ENCODE measurements around the gene SPATS2. TPM values are rescaled to one million over a fixed set of nuclear protein-coding genes. Genes with fewer than 3 reads are reported as not detected.
"Not testable (repeated sequence)": the region's sequence is repeated elsewhere in the genome, so short reads cannot be mapped to it uniquely, and the experiment has no call there.

SPATS2 gene
- 10 to 100 TPM in 2 of 4 donors, 1 to 10 TPM in 2; 3.3 to 46.0 (median 16.0) TPM for total RNA-seq

DNA sequence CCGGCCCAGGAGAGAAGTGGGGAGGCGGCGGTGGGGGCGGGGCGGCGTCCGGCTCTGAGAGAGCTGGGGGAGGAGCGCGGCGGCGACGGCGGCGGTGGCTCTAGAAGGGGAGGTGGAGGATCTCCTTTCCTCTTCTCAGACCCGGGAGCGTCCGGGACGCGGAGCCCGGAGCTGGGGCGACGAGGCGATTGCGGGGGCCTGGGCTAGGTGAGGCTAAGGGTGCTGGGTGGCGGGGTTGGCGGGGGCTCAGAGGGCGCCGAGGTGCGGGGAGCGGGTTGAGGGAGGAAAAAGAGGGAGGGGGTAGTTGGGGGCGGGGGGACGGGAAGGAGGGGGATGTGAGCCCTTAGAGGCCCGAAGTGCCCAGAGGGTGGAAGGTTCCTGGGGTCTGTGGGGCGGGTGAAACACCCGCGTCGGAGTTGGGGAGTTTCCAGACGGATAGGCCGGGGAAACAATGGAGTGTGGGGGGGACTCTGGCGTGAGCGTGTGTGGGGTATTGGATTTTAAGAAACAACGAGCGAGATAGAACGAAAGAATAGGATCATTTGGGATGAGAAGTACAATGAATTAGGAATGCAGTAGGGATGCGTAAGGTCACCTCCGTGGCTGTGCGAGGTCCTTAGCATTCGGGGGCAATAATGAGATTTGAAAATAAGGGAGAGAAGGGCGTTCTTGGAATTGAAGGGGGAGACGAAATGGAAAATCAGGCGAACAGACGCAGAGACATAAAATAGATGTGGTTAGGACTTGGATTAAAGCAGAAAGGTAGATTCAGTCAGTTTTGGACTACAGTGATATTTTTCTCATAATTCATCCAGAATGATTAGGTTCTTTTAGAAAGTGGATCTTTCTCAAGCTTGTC, at the start of gene SPATS2:
Gene SPATS2 (plus strand): TSS at position 82 of the 859 bp plus-strand sequence. CDS start 93,551 bp downstream, outside the sequence.
- peak within 1 kb of the TSS; percentile 64 to 95 for H3K4me3 ChIP-seq
- H3K36me3 ChIP-seq = no peaks in the 10 kb centered on the region
- peaks cover 0 to 6% of the 10 kb centered on the region in 2 donors for H3K4me1 ChIP-seq
- peak in 1 of 2 donors; percentile 94 for DNase-seq
- intact Hi-C loops (cut with DNase I; ENCODE audit: low total_unique reads) = no loop called here
- H3K27ac ChIP-seq = peak within 1 kb of the TSS; percentile 96 to 99
- H3K27me3 ChIP-seq = no peaks in the 10 kb centered on the region
- no peaks in the 10 kb centered on the region for H3K9me3 ChIP-seq
- peak in 1 of 2 donors; percentile 49 for TF ChIP-seq POLR2A (IDR thresholded peaks at IDR 0.05)
- TF ChIP-seq, protein P1, sequence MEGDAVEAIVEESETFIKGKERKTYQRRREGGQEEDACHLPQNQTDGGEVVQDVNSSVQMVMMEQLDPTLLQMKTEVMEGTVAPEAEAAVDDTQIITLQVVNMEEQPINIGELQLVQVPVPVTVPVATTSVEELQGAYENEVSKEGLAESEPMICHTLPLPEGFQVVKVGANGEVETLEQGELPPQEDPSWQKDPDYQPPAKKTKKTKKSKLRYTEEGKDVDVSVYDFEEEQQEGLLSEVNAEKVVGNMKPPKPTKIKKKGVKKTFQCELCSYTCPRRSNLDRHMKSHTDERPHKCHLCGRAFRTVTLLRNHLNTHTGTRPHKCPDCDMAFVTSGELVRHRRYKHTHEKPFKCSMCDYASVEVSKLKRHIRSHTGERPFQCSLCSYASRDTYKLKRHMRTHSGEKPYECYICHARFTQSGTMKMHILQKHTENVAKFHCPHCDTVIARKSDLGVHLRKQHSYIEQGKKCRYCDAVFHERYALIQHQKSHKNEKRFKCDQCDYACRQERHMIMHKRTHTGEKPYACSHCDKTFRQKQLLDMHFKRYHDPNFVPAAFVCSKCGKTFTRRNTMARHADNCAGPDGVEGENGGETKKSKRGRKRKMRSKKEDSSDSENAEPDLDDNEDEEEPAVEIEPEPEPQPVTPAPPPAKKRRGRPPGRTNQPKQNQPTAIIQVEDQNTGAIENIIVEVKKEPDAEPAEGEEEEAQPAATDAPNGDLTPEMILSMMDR (IDR thresholded peaks at IDR 0.05) = no peak

GRCh38 chr12:49320411-49321103, 46.7 kb upstream of the SPATS2 start:
- H3K36me3 ChIP-seq; H3K4me3 ChIP-seq; intact Hi-C loops (cut with DNase I; ENCODE audit: low total_unique reads); DNase-seq; H3K27ac ChIP-seq; H3K4me1 ChIP-seq; H3K27me3 ChIP-seq; H3K9me3 ChIP-seq: not testable (repeated sequence)

DNA sequence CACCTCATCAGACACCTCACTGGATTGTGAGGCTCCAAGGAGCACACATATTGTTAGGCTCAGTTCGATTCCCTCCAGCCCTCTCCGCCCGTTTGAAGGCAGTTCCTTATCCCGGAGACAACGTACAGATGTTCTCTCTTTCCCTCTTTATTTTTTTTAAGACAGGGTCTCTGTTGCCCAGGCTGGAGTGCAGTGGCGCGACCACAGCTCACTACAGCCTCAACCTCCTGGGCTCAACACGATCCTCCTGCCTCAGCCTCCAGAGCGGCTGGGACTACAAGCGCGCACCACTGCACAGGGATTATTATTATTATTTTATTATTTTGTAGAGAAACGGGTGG, 44.9 kb upstream of the SPATS2 start:
- intact Hi-C loops (cut with DNase I; ENCODE audit: low total_unique reads) = no loop called here
- Histone ChIP-seq H3K36me3 (no peaks in the 10 kb centered on the region), H3K9me3 (no peaks in the 10 kb centered on the region), H3K4me1 (peaks cover 0 to 4% of the 10 kb centered on the region in 2 donors), H3K27me3 (no peaks in the 10 kb centered on the region), H3K4me3 (peak overlapping the region; percentile 46 to 65), H3K27ac (peak overlapping the region; percentile 42 to 60)
- DNase-seq = no peak
- no peak for TF ChIP-seq POLR2A (IDR thresholded peaks at IDR 0.05)
- TF ChIP-seq, protein P1 (IDR thresholded peaks at IDR 0.05) = no peak

GRCh38 chr12:49322708-49323523, 44.3 kb upstream of the SPATS2 start, which contains the start of gene TROAP:
Gene TROAP (plus strand): TSS chr12:49323255. CDS start chr12:49323609, 354 bp downstream.
- TF ChIP-seq, protein P1 (IDR thresholded peaks at IDR 0.05) = no peak
- TF ChIP-seq POLR2A (IDR thresholded peaks at IDR 0.05) = peak; percentile 17 to 58
- Histone ChIP-seq H3K4me3 (peak within 1 kb of the TSS; percentile 46 to 65), H3K27me3 (no peaks in the 10 kb centered on the region), H3K36me3 (no peaks in the 10 kb centered on the region), H3K9me3 (no peaks in the 10 kb centered on the region), H3K27ac (peak within 1 kb of the TSS; percentile 42 to 60), H3K4me1 (peaks cover 0 to 4% of the 10 kb centered on the region in 2 donors)
- DNase-seq = peak; percentile 96 to 97
- intact Hi-C loops (cut with DNase I; ENCODE audit: low total_unique reads) = no loop called here

DNA sequence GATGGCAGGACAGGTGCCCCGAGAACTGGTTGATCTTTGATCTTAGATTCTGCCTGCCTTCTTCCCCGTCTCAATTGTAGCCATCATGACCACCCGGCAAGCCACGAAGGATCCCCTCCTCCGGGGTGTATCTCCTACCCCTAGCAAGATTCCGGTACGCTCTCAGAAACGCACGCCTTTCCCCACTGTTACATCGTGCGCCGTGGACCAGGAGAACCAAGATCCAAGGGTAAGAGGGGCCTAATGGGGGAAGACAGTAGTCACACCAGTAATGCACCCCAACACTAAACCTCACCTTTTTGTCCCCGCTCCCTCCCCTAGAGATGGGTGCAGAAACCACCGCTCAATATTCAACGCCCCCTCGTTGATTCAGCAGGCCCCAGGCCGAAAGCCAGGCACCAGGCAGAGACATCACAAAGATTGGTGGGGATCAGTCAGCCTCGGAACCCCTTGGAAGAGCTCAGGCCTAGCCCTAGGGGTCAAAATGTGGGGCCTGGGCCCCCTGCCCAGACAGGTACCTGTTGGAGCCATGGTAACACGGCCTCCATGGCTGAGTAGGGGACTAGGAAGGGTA, 43.7 kb upstream of the SPATS2 start:
- Histone ChIP-seq H3K27me3 (no peaks in the 10 kb centered on the region), H3K9me3 (no peaks in the 10 kb centered on the region), H3K4me1 (peaks cover 0 to 4% of the 10 kb centered on the region in 2 donors), H3K4me3 (peak overlapping the region; percentile 46 to 65), H3K27ac (no peak overlapping the region), H3K36me3 (no peaks in the 10 kb centered on the region)
- intact Hi-C loops (cut with DNase I; ENCODE audit: low total_unique reads) = no loop called here
- TF ChIP-seq, protein P1 (IDR thresholded peaks at IDR 0.05) = no peak
- no peak for TF ChIP-seq POLR2A (IDR thresholded peaks at IDR 0.05)
- no peak for DNase-seq
